ENCODE results near the gene SSMEM1.

SSMEM1 gene

GRCh38 chr7:130213828-130214227, 6.2 kb downstream of the SSMEM1 start:
- no peak for TF ChIP-seq CTCF (IDR thresholded peaks at IDR 0.05; ENCODE audit: extremely low read depth, missing control alignments)
- no peak for DNase-seq (ENCODE audit: low spot score)

GRCh38 chr7:130216025-130216424, 8.4 kb downstream of the SSMEM1 start:
- DNase-seq (ENCODE audit: low spot score) = no peak
- TF ChIP-seq CTCF (IDR thresholded peaks at IDR 0.05; ENCODE audit: extremely low read depth, missing control alignments) = no peak

GRCh38 chr7:130216750-130217149, 9.1 kb downstream of the SSMEM1 start:
- no peak for DNase-seq (ENCODE audit: low spot score)
- TF ChIP-seq CTCF (IDR thresholded peaks at IDR 0.05; ENCODE audit: extremely low read depth, missing control alignments) = no peak

- DNase-seq (ENCODE audit: low spot score) = no peak
- no peak for TF ChIP-seq CTCF (IDR thresholded peaks at IDR 0.05; ENCODE audit: extremely low read depth, missing control alignments)
Measured at GRCh38 chr7:130218806-130219620, 11.4 kb downstream of the SSMEM1 start.

GRCh38 chr7:130219871-130220270, 12.2 kb downstream of the SSMEM1 start:
- TF ChIP-seq CTCF (IDR thresholded peaks at IDR 0.05; ENCODE audit: extremely low read depth, missing control alignments) = no peak
- DNase-seq (ENCODE audit: low spot score) = no peak

GRCh38 chr7:130221746-130222145, 14.1 kb downstream of the SSMEM1 start:
- TF ChIP-seq CTCF (IDR thresholded peaks at IDR 0.05; ENCODE audit: extremely low read depth, missing control alignments) = no peak
- DNase-seq (ENCODE audit: low spot score) = no peak

- TF ChIP-seq CTCF (IDR thresholded peaks at IDR 0.05; ENCODE audit: extremely low read depth, missing control alignments) = no peak
- no peak for DNase-seq (ENCODE audit: low spot score)
Measured at GRCh38 chr7:130223646-130224045, 16.0 kb downstream of the SSMEM1 start.

All from GM20000 (cell line).